ENCODE data around the gene DENND4A. TPM values are rescaled to one million over a fixed set of nuclear protein-coding genes. Genes with fewer than 3 reads are reported as not detected.

DENND4A gene
- total and polyA plus RNA-seq, 9 of the 15 experiments (the other 6 are each of a cell fraction or from before 2014, with no cell fraction given), result 6.8 to 32.3 (median 19.9) TPM

DNA sequence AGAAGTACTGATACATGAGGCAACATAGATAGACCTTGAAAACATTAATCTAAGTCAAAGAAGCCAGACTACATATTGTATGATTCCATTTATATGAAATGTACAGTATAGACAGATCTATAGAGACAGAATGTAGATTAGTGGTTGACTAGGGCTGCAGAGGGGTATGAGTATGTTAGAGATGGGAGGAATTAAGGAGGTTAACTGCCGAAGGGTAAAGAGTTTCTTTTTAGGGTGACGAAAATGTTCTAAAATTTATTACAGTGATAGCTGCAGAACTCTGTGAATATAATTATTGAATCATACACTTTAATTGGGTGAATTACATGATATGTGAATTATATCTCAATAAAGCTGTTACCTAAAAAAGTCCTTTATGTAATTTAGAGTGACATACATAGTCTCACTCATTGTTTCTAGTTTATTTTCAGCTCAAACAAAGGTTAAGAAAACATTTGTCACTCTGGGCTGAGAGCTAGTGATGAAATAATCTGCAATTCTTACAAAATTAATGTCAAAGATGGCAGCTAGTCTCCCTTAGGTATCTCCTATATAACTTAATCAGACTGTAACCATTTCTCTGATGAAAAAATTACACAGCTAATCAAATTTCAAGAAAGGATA lies 61.4 kb downstream of the DENND4A start:
- no peak for ATAC-seq
- intact Hi-C loops (cut with micrococcal nuclease) (no loop called here), in situ Hi-C loops (cut with MboI) (no loop called here)
- no peaks in the 10 kb centered on the region for H3K9me3 ChIP-seq (replicated peaks; ENCODE audit: control insufficient read depth, insufficient read depth, low read depth, low read length)
- WGBS (ENCODE audit: insufficient coverage, low coverage, missing lambda C conversion rate), result 88% methylated on average over 2 of the region's 2 CpGs
- no peak for FAIRE-seq
- H3K79me2 ChIP-seq (ENCODE audit: control insufficient read depth, insufficient read depth, low read length), result no peaks in the 10 kb centered on the region
- ChIA-PET POLR2A (interaction anchor here (1.0 kb wide), 1 partner anchor 61 kb away, joined by 4 read pairs; the partner anchor contains the start of gene DENND4A), CTCF (ENCODE audit: low intra/inter-chr PET ratio) (no interaction called here)
- H3K9me1 ChIP-seq (ENCODE audit: control insufficient read depth, insufficient read depth, low read length), result no peaks in the 10 kb centered on the region
- no peaks in the 10 kb centered on the region; a peak in 1 of 5 replicates for H3K4me1 ChIP-seq (replicated peaks in 1 of 2; ENCODE audit: control insufficient read depth in 2 of 2, insufficient read depth in 2 of 2, low read length in 2 of 2)
- no TSS peak for BruUV-seq (replicated peaks)
- DNase-seq (ENCODE audit: extremely low read depth in 1 of 4, low spot score in 3 of 4), result no peak
- H3K27me3 ChIP-seq (ENCODE audit: control insufficient read depth in 2 of 2, insufficient read depth in 2 of 2, low read length in 2 of 2), result no peaks in the 10 kb centered on the region
- H3K4me2 ChIP-seq (ENCODE audit: insufficient read depth, low read length), result no peak overlapping the region
- no peaks in the 10 kb centered on the region for H4K20me1 ChIP-seq (replicated peaks; ENCODE audit: control insufficient read depth, insufficient read depth, low read length)
- no peak overlapping the region for H3K27ac ChIP-seq (ENCODE audit: extremely low read depth, low read depth, low read length)
- H2AFZ ChIP-seq (ENCODE audit: low read depth, low read length), result no peak overlapping the region
- peaks cover 17% of the 10 kb centered on the region for H3K36me3 ChIP-seq (ENCODE audit: control insufficient read depth, insufficient read depth, low read length)
- no peak overlapping the region for H3K9ac ChIP-seq (ENCODE audit: insufficient read depth in 1 of 2, low read depth in 2 of 2, low read length in 2 of 2)
- no peak overlapping the region for H3K4me3 ChIP-seq
- TF ChIP-seq CREM (IDR thresholded peaks at IDR 0.05; ENCODE audit: low read depth) (no peak), CEBPG (CRISPR knock-in tag; IDR thresholded peaks at IDR 0.05) (no peak), CEBPG (tag; conservative IDR thresholded peaks at IDR 0.05 in 1 of 2, IDR thresholded peaks at IDR 0.05 in 1 of 2) (peak; percentile 85 to 98), ZNF175 (CRISPR knock-in tag; IDR thresholded peaks at IDR 0.05; ENCODE audit: low read depth) (peak; percentile 85), ZBTB40 (IDR thresholded peaks at IDR 0.05) (0 out of 2 replicates have a peak, but pooled peaks have one; percentile 15), ZBTB40 (CRISPR knock-in tag; IDR thresholded peaks at IDR 0.05) (no peak), CXXC5 (CRISPR knock-in tag; IDR thresholded peaks at IDR 0.05) (peak; percentile 12; the same call in 1 of the 2 replicates), NR2C2 (CRISPR knock-in tag; IDR thresholded peaks at IDR 0.05) (no peak), NR2C2 (tag; IDR thresholded peaks at IDR 0.05) (peak; percentile 32; the same call in 1 of the 2 replicates), ZC3H4 (CRISPR knock-in tag; IDR thresholded peaks at IDR 0.05; ENCODE audit: borderline replicate concordance) (no peak), XRCC5 (IDR thresholded peaks at IDR 0.05; ENCODE audit: low read depth, low read length) (no peak)
- TF ChIP-seq, protein P1, sequence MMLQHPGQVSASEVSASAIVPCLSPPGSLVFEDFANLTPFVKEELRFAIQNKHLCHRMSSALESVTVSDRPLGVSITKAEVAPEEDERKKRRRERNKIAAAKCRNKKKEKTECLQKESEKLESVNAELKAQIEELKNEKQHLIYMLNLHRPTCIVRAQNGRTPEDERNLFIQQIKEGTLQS (IDR thresholded peaks at IDR 0.05), result peak; percentile 59; the same call in 1 of the 2 replicates
- TF ChIP-seq, protein P1 (CRISPR knock-in tag; conservative IDR thresholded peaks at IDR 0.05), result no peak
